DLD1 (cell line): ENCODE data around the gene ECM2.

Source experiments
- in situ Hi-C: cut with HindIII; loops from 2 replicates; pipeline ENCODE4 v1.10.0; 2017; ENCODE audit warnings: low sequenced_read_pairs

Gene ECM2

DNA sequence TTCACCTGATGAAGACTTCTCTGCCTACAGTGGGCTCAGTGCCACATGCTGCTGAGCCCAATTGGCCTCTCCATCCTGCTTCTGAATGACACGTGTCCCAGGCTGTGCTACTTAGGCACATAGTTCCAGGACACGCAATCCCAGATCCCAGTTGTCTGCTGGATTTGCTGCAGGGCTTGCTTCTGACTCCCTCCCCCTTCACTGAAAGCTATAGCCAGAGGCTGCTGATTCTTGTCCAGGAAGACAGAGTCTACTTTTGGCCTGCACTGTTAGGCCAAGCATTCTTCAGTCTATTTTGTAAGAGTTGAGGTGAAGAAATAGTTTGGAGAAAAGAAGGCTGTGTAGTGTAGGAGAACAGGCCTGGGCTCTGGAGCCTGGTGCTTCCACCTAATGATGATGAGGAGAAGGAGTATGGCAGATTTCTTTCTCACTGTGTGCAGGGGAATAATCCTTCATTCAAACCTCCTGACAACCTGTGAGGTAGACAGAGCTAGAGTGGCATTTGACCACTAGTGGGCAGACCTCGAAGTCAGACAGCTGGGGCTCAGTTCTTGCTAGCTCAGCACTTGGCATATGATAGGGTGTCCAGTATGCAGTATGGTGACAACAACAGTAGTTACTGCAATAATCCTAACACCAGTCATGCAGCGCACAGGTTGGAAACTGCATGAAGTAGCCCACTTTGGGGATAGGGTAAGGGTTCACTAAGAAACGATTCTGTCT, 34.0 kb downstream of the ECM2 start:
- in situ Hi-C loops, result no loop called here

DNA sequence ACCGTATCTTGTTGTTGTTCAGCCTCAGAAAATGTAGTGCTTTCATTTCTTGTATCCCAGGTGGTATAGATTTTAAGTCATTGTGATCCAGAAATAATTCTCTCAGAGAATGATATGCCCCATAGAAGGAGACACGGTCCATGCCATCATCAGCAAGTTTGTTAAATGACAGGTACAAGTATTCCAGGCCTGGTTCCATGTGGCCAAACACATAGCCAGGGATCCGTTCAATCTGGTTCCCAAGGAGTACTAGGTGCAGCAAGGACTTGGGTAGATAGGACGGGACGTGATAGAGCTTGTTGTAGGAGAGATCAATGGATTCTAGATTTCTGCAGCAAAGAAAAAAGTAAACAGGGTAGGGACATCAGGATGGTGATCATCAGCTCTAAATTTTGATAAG, 35.1 kb downstream of the ECM2 start:
- in situ Hi-C loops, result no loop called here

GRCh38 chr9:92499701-92500100, 36.1 kb downstream of the ECM2 start:
- in situ Hi-C loops, result loop anchor here (10.0 kb wide), 1 partner anchor 115 kb away; no protein-coding TSS in a partner anchor

DNA sequence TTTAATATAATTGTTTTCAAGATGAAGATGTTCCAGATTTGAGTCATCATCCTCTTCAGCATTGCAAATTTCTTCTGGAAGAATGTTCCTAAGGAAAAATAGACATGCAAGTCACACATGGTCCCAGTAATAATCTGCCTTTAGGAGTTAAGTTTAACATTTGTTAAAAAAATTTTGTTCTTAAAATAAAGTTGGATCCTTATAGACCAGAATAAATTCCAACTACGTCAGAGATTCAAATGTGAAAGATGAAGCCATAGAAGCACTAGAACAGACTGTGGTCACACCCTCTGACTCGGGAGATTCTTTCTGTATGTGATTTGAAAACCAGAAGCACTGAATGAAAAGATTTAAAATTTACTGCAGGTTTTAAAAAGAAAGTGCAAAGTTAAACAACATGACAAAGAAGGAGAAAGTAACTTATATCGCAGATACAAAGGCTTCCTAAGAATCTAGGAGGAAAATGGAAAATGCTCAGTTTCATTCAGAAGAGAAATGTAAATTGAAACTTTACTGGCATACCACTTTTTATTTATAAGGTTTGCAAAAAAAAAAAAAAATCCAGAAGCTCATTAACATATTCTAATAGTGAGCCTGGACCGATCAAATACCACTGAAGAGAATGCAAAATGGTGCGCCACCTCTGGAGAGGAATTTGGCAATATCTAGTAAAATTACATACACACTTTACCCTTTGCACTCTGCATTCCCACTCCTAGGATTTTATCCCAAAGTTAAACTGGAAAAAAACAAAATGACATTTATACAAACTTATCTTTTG, 39.2 kb downstream of the ECM2 start:
- in situ Hi-C loops, result loop anchor here (10.0 kb wide), 1 partner anchor 118 kb away; no protein-coding TSS in a partner anchor

- in situ Hi-C loops, result loop anchor here (10.0 kb wide), 1 partner anchor 120 kb away; no protein-coding TSS in a partner anchor
Observed at GRCh38 chr9:92494856-92495255, 40.9 kb downstream of the ECM2 start.

DNA sequence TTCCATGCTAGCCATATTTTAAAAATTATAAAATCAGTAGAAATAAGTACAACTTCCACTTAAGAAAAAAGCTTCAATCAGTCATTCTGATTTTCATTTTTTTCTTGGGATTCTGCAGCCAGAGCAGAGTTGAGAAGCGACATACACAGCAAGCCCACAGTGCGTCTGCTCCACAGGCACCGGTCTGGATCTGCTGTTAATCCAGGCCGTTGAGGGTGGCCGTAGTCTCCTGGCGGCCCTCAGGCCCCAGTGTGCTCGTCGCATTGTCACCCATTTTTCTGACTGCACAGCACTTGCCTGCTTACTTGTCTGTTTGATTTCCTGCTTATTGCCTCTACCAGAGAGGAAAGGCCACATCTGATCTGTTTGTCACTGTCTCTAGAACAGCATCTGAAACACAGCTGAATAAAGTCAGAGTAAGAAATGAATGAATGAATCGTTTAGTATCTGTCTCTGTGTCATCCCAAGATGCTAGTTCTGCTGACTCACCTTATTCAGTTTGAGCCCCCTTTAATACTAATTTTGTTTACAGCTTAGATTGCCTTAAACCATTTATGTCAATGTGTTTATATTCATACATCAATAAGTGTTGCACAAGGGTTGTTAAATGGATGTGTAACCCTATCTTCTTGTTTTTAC, 41.9 kb downstream of the ECM2 start:
- in situ Hi-C loops, result loop anchor here (10.0 kb wide), 1 partner anchor 121 kb away; no protein-coding TSS in a partner anchor

GRCh38 chr9:92492781-92493401, 42.9 kb downstream of the ECM2 start:
- in situ Hi-C loops, result loop anchor here (10.0 kb wide), 1 partner anchor 122 kb away; no protein-coding TSS in a partner anchor

GRCh38 chr9:92488681-92489550, 46.9 kb downstream of the ECM2 start:
- in situ Hi-C loops, result no loop called here

- in situ Hi-C loops, result no loop called here
Observed at GRCh38 chr9:92486371-92486770, 49.4 kb downstream of the ECM2 start.

GRCh38 chr9:92484563-92484962, 51.2 kb downstream of the ECM2 start:
- in situ Hi-C loops, result no loop called here

GRCh38 chr9:92483627-92484545, 51.9 kb downstream of the ECM2 start:
- in situ Hi-C loops, result no loop called here

DNA sequence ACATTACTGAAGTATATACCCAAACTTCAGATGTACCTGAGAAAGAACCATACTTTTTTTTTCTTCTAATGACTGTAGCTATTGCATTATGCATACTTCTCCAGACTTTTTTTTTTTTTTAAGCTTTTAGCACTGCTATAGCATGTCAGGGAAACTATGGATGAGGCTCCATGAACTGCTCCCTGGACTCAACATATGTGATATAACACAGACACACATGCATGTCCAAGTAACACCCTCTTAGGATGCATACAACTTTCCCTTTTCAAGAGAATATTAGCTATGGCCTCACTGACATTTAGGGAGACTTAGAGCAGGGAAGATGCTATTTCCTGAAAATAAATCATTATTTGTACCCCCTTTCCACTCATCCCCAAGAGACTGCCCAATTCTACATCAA, 53.0 kb downstream of the ECM2 start:
- in situ Hi-C loops, result no loop called here

GRCh38 chr9:92482329-92482728, 53.5 kb downstream of the ECM2 start, which contains the start of gene ASPN:
ASPN (minus strand) TSS chr9:92482506.
- in situ Hi-C loops, result no loop called here

DNA sequence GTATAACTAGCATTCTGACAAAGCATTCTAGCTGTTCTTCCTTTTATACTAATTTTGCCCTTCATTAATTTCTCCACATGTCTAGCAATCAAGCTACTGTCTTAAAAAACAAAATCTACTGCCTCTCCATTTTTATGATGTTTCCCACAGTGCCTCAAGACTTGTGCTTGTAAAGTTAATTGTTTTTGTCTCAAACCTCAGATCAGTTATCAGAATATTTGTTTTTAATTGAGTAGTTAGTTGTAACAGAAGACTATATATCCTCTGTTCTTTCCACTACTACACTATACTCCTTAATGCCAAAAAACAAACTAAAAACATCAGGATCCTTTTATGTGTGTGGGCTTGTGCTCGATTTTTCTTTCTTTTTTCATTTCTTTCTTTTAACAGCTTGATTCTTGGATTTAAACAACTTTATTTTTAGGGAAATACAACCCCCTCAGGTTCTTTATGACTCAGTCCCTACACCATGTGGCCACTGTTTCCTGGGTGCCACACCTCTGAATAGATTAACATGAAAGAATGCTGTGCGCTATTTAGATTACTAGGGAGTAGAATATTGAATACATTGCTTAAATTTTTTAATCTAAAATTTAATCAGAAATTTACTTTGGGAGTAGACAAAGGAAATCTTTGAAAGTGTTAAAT, 54.7 kb downstream of the ECM2 start:
- in situ Hi-C loops, result no loop called here

DNA sequence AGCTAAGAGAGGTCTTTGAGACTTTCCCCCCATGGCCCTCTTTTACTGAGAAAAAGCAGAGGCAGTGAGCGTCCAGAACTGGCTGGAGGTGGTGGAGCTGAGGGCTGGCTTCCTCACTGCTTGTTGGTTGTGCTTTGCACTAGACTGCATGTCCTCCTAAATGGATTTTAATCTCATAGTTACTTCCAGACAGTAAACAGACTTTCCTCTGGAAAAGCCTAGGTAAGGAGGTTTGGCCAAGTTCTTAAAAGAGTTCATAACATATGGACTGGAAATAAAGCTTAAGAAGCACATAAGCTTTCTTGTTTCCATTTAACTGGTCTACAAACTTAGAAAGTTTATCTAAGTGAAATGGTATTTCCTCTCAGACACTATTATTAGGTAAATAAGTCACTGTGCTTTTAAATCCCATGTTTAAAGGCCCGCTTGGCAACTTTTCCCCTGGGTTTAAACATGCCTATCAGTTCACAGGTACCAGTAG, 55.5 kb downstream of the ECM2 start:
- in situ Hi-C loops, result no loop called here

GRCh38 chr9:92479346-92479745, 56.4 kb downstream of the ECM2 start:
- in situ Hi-C loops, result no loop called here

DNA sequence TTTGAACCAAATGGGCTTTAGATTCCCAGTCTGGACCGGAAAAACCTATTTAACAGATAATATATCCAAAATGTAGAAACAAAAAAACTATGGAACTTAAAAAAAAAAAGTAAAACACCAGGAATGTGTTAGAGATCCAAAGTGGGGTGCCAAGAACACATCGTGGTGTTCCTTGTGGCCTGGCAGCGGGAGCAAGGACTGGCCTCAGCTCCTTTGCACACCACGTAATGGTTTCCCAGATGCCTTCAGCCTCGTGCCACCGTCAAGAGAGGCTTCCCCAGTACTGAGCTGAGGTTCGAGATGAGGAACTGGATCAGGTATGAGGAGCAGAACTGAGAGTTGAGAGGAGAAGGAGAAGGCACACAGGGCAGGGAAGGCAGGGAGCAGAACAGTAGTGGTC, 57.0 kb downstream of the ECM2 start:
- in situ Hi-C loops, result no loop called here

DNA sequence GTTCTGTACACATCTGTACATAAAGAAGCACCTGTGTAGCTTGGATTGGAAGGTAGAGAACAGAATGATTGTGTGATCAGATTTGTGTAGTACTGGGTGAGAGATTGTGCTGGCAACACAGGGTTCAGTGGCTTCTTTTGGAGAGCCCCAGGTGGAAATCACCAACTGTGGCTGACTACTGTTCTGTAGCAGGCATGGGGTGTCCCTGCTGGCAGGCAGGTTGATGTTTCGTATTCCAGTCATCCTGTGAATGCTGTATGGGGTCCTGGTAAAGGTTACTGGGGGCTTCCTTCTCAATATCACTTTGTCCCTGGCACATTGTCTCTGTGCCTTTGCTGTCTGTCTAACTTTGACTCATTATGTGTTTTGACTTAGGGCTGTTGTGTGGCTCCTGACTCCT, 58.8 kb downstream of the ECM2 start:
- in situ Hi-C loops, result no loop called here
